Measurements from ENCODE around the gene AKAP5. TPM values are rescaled to one million over a fixed set of nuclear protein-coding genes. Genes with fewer than 3 reads are reported as not detected.
A peak's percentile ranks its signal among the peaks of the same experiment; 100 is the strongest.

AKAP5 gene
- total and polyA plus RNA-seq, 2 donors (not counting 1 experiment from before 2014, with no cell fraction given), result 0.21 to 1.4 TPM

DNA sequence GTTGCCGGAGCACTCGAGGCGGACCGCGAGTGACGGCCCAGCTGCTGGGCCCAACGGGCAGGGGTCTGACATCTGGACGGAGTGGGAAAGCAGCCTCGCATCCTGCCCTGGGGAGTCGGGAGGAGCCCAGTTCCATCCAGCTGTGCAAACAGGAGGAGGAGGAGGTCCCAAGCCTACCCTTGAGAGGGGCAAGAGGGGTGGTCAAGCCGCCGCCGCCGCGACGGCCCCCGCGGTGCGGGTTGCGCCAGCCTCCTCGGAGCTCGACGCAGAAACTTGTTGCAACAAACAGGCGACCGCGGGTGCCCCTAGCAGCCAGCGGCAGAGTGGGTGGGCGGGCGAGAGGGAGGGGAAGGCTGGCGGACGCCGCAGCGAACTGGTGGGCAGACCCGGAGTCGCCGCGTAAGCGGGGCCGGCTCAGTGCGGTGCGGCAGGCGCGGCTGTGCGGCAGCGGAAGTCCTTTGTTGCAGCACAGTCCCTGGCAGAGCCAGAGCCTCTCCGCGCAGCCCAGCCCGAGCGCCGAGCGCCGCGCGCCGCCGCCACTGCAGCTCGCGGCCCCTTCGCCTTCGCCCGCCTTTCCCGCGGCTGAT is 39.1 kb downstream of the AKAP5 start, which contains the start of gene ZBTB1:
ZBTB1 (plus strand) TSS at position 461 of the 587 bp plus-strand sequence. CDS start 16,735 bp downstream, outside the sequence.
- intact Hi-C loops (cut with micrococcal nuclease), result loop anchor here (5.0 kb wide), 5 partner anchors 57 to 908 kb away; partner anchors contain the start of genes FUT8 and SYNE2
- Histone ChIP-seq H3K4me2 (replicated peaks; ENCODE audit: low read depth, low read length, poor library complexity, severe bottlenecking) (peak within 1 kb of the TSS; percentile 86), H3K27ac (ENCODE audit: low read length in 2 of 2) (peak within 1 kb of the TSS; percentile 99 to 100), H3K27me3 (replicated peaks in 1 of 4; ENCODE audit: control extremely low read depth in 1 of 4, control insufficient read depth in 3 of 4, insufficient read depth in 4 of 4, low read length in 3 of 4) (no peaks in the 10 kb centered on the region), H3K4me3 (ENCODE audit: control extremely low read depth in 1 of 5, extremely low read depth in 1 of 5, insufficient read depth in 1 of 5, low read depth in 2 of 5, low read length in 4 of 5) (peak within 1 kb of the TSS; percentile 89 to 98 (median 95)), H2AFZ (ENCODE audit: insufficient read depth, low read depth, low read length, poor library complexity, severe bottlenecking) (peak within 1 kb of the TSS; percentile 74), H3K9ac (ENCODE audit: low read length) (peak within 1 kb of the TSS; percentile 95), H3K9me3 (ENCODE audit: control extremely low read depth in 1 of 3, control insufficient read depth in 2 of 3, insufficient read depth in 1 of 3, low read length in 2 of 3) (no peaks in the 10 kb centered on the region), H3K36me3 (replicated peaks in 1 of 2; ENCODE audit: control extremely low read depth in 1 of 2, control insufficient read depth in 1 of 2, extremely low read depth in 1 of 2, insufficient read depth in 2 of 2, low read length in 1 of 2) (no peaks in the 10 kb centered on the region), H3K4me1 (ENCODE audit: control insufficient read depth in 2 of 2, insufficient read depth in 2 of 2, low read length in 2 of 2) (peaks cover 68 to 72% of the 10 kb centered on the region in 2 donors), H3K79me2 (ENCODE audit: control insufficient read depth, insufficient read depth, low read length) (peaks cover 81% of the 10 kb centered on the region), H4K20me1 (ENCODE audit: control insufficient read depth, insufficient read depth, low read length, poor library complexity, severe bottlenecking) (peaks cover 45% of the 10 kb centered on the region)
- H3K27ac Mint-ChIP-seq, result peak within 1 kb of the TSS; percentile 100
- H3K9me3 Mint-ChIP-seq (ENCODE audit: insufficient read depth), result no peaks in the 10 kb centered on the region
- peak; percentile 39 for ATAC-seq (ENCODE audit: low read depth)
- peaks cover 66% of the 10 kb centered on the region for H3K4me1 Mint-ChIP-seq
- TF ChIP-seq EZH2 (IDR thresholded peaks at IDR 0.05; ENCODE audit: borderline replicate concordance, insufficient read depth, low read depth, low read length, poor library complexity, severe bottlenecking), result no peak
- TF ChIP-seq, protein P1, sequence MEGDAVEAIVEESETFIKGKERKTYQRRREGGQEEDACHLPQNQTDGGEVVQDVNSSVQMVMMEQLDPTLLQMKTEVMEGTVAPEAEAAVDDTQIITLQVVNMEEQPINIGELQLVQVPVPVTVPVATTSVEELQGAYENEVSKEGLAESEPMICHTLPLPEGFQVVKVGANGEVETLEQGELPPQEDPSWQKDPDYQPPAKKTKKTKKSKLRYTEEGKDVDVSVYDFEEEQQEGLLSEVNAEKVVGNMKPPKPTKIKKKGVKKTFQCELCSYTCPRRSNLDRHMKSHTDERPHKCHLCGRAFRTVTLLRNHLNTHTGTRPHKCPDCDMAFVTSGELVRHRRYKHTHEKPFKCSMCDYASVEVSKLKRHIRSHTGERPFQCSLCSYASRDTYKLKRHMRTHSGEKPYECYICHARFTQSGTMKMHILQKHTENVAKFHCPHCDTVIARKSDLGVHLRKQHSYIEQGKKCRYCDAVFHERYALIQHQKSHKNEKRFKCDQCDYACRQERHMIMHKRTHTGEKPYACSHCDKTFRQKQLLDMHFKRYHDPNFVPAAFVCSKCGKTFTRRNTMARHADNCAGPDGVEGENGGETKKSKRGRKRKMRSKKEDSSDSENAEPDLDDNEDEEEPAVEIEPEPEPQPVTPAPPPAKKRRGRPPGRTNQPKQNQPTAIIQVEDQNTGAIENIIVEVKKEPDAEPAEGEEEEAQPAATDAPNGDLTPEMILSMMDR (IDR thresholded peaks at IDR 0.05), result no peak
- peak; percentile 90 for DNase-seq
- CTCF ChIA-PET, result interaction anchor here (1.3 to 1.9 kb wide), 2 partner anchors 7 to 117 kb away, joined by 3 to 4 read pairs; no protein-coding TSS in a partner anchor
- H3K27me3 Mint-ChIP-seq, result no peaks in the 10 kb centered on the region
- POLR2A ChIA-PET, result interaction anchor here (0.6 to 3.4 kb wide), 13 partner anchors 13 to 863 kb away, joined by 3 to 28 read pairs (median 5); partner anchors contain the start of genes AKAP5, HSPA2, MTHFD1 and WDR89
- WGBS (ENCODE audit: insufficient coverage), result under 1% methylated on average over 63 of the region's 63 CpGs
- peak within 1 kb of the TSS; percentile 95 for H3K4me3 Mint-ChIP-seq
